K562 (cell line): ENCODE results near the gene DTNBP1. TPM values are rescaled to one million over a fixed set of nuclear protein-coding genes. Genes with fewer than 3 reads are reported as not detected.

Experiments
- CREBBP ChIP-seq: IDR thresholded peaks from one replicate; pipeline ENCODE4 v1.6.1; 2012; ENCODE audit warnings: low read depth, mild to moderate bottlenecking, control low read depth, inconsistent platforms, low read length
- ELK1 ChIP-seq: sonication (generic); formaldehyde crosslinking; IDR thresholded peaks from 2 replicates; pipeline ENCODE4 v1.8.1; 2022; ENCODE audit warnings: missing genetic modification reagents
- FOSL1 ChIP-seq: fragments of 200-800 bp; sonication (Bioruptor generic); conservative IDR thresholded peaks from 2 replicates; pipeline ENCODE4 v1.6.1; 2016; ENCODE audit warnings: missing genetic modification characterization, missing compliant biosample characterization
- KLF6 ChIP-seq: fragments of 250-450 bp; sonication (Bioruptor Pico); IDR thresholded peaks from 2 replicates; pipeline ENCODE4 v1.4.0; 2020; ENCODE audit warnings: mild to moderate bottlenecking, moderate library complexity, borderline replicate concordance
- MTA3 ChIP-seq: fragments of 450-650 bp; formaldehyde crosslinking; IDR thresholded peaks from 2 replicates; pipeline ENCODE4 v1.6.1; 2017; ENCODE audit warnings: mild to moderate bottlenecking, borderline replicate concordance
- NRF1 ChIP-seq, 2 experiments: fragments of 450-650 bp; IDR thresholded peaks in 1 of 2; conservative IDR thresholded peaks in 1 of 2; 2 replicates each; pipeline ENCODE4 v1.6.1; 2014; ENCODE audit warnings: mild to moderate bottlenecking in 2 of 2
- PCBP2 ChIP-seq: fragments of 200-400 bp; formaldehyde crosslinking; IDR thresholded peaks from 2 replicates; pipeline ENCODE4 v1.6.1; 2018; ENCODE audit warnings: low read length, low read depth, mild to moderate bottlenecking, moderate library complexity; ENCODE audit not compliant: poor library complexity, severe bottlenecking
- PRPF4 ChIP-seq: fragments of 200-400 bp; formaldehyde crosslinking; IDR thresholded peaks from one replicate; pipeline ENCODE4 v1.6.1; 2017; ENCODE audit warnings: low read length, low read depth, mild to moderate bottlenecking; ENCODE audit not compliant: insufficient read depth, poor library complexity, severe bottlenecking
- REST ChIP-seq, 2 experiments: fragments of 450-650 bp; formaldehyde crosslinking in 1 of 2; IDR thresholded peaks; 2 replicates each; pipeline versions ENCODE4 v1.4.0 to v1.6.1; 2014 to 2020; ENCODE audit warnings: mild to moderate bottlenecking in 2 of 2, borderline replicate concordance in 1 of 2, low read depth in 1 of 2
- SRSF9 ChIP-seq: fragments of 200-400 bp; formaldehyde crosslinking; IDR thresholded peaks from 2 replicates; pipeline ENCODE4 v1.6.1; 2017; ENCODE audit warnings: low read depth, low read length, borderline replicate concordance
- ZNF12 ChIP-seq: sonication (generic); formaldehyde crosslinking; IDR thresholded peaks from 2 replicates; pipeline ENCODE4 v1.4.0; 2020; ENCODE audit warnings: mild to moderate bottlenecking, missing genetic modification reagents
- ZNF551 ChIP-seq: fragments of 250-450 bp; sonication (Bioruptor Pico); IDR thresholded peaks from 2 replicates; pipeline ENCODE4 v1.5.0; 2021; ENCODE audit warnings: mild to moderate bottlenecking, moderate library complexity
- ZNF699 ChIP-seq: fragments of 250-450 bp; sonication (Bioruptor Pico); IDR thresholded peaks from 2 replicates; pipeline ENCODE4 v1.8.0; 2021; ENCODE audit warnings: mild to moderate bottlenecking, moderate library complexity; ENCODE audit not compliant: insufficient replicate concordance
- polyA plus RNA-seq, 8 experiments: library from polyadenylated mRNA; depleted of rRNA in 4 of 8; stranded (reverse) in 5 of 8; unstranded in 3 of 8; fragments of >200 nt; fragmentation: Nextera tagmentation in 2 of 8; fragmentation: Illumina TruSeq in 1 of 8; extraction: Ambion mirVana in 2 of 8; extraction: Trizol in 1 of 8; gene quantifications; 2 replicates each; pipeline versions ENCODE4 v1.2.1 to v1.2.3, GENCODE V29; 2011 to 2014; ENCODE audit warnings: inconsistent platforms in 1 of 8, missing spikeins in 1 of 8
- total RNA-seq, 7 experiments: library from RNA; depleted of rRNA in 6 of 7; stranded (reverse); fragments of >200 nt in 6 of 7; fragmentation: Illumina TruSeq in 2 of 7; extraction: Trizol in 2 of 7; gene quantifications; 2 replicates each; pipeline versions ENCODE4 v1.2.1 to v1.2.3, GENCODE V29; 2011 to 2021; ENCODE audit warnings: low replicate concordance in 1 of 7
- TF ChIP-seq, protein P1 (sequence below): fragments of 150-350 bp; conservative IDR thresholded peaks from 2 replicates; pipeline ENCODE4 v1.6.1; 2014; ENCODE audit warnings: low read length

The DTNBP1 gene
- total and polyA plus RNA-seq, 9 of the 15 experiments (the other 6 are each of a cell fraction or from before 2014, with no cell fraction given): 16.7 to 54.5 (median 21.4) TPM

- TF ChIP-seq ELK1 (CRISPR knock-in tag): no peak
- no peak for TF ChIP-seq NRF1 (conservative IDR thresholded peaks at IDR 0.05 in 1 of 2, IDR thresholded peaks at IDR 0.05 in 1 of 2)
- no peak for TF ChIP-seq ZNF699 (CRISPR knock-in tag)
- peak; percentile 90 for TF ChIP-seq FOSL1 (tag)
- TF ChIP-seq MTA3: peak; percentile 89
- no peak for TF ChIP-seq KLF6 (CRISPR knock-in tag)
- TF ChIP-seq REST (IDR thresholded peaks at IDR 0.05; ENCODE audit: borderline replicate concordance): peak; percentile 44; the same call in 1 of the 2 replicates
- no peak for TF ChIP-seq REST (CRISPR knock-in tag; IDR thresholded peaks at IDR 0.05; ENCODE audit: low read depth)
- TF ChIP-seq, protein P1, sequence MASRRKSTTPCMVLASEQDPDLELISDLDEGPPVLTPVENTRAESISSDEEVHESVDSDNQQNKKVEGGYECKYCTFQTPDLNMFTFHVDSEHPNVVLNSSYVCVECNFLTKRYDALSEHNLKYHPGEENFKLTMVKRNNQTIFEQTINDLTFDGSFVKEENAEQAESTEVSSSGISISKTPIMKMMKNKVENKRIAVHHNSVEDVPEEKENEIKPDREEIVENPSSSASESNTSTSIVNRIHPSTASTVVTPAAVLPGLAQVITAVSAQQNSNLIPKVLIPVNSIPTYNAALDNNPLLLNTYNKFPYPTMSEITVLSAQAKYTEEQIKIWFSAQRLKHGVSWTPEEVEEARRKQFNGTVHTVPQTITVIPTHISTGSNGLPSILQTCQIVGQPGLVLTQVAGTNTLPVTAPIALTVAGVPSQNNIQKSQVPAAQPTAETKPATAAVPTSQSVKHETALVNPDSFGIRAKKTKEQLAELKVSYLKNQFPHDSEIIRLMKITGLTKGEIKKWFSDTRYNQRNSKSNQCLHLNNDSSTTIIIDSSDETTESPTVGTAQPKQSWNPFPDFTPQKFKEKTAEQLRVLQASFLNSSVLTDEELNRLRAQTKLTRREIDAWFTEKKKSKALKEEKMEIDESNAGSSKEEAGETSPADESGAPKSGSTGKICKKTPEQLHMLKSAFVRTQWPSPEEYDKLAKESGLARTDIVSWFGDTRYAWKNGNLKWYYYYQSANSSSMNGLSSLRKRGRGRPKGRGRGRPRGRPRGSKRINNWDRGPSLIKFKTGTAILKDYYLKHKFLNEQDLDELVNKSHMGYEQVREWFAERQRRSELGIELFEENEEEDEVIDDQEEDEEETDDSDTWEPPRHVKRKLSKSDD: no peak
- no peak for TF ChIP-seq ZNF12 (CRISPR knock-in tag)
- TF ChIP-seq SRSF9: no peak
- TF ChIP-seq ZNF551 (CRISPR knock-in tag): no peak
- no peak for TF ChIP-seq CREBBP
- no peak for TF ChIP-seq PCBP2
- TF ChIP-seq PRPF4: no peak
These were observed 181.2 kb downstream of the DTNBP1 start (continued) for GRCh38 chr6:15481390-15482291.
